CD4-positive, alpha-beta T cell (primary cell): Measurements from ENCODE around the gene TMEM256. TPM values are rescaled to one million over a fixed set of nuclear protein-coding genes. Genes with fewer than 3 reads are reported as not detected.

Experiments
- ATAC-seq: fragments of 200-7000 bp; cut with Tn5 transposase; one replicate; pipeline ENCODE4 v1.10.0; 2022; ENCODE audit warnings: mild to moderate bottlenecking; ENCODE audit not compliant: poor library complexity
- CTCF ChIA-PET: fragments of 350-600 bp; sonication (Branson Sonifier 250); formaldehyde crosslinking; loops from one replicate; lab custom pipeline; 2021; ENCODE audit warnings: antibody characterized with exemption, inconsistent platforms; lab: Charles Lee
- POLR2A ChIA-PET: fragments of 350-600 bp; sonication (Branson Sonifier 250); formaldehyde crosslinking; loops from one replicate; lab custom pipeline; 2021; ENCODE audit warnings: antibody characterized with exemption, inconsistent platforms; lab: Charles Lee
- DNase-seq, 14 experiments: peaks; one replicate each; pipeline ENCODE4 v3.0.0-alpha.2; 2013 to 2020; ENCODE audit warnings: mixed read lengths in 2 of 14
- H3K27ac ChIP-seq, 2 donors: one replicate each; pipeline versions ENCODE4 v1.5.1 to v1.7.0; 2013; ENCODE audit warnings: low read length in 2 of 2, low read depth in 1 of 2, mild to moderate bottlenecking in 1 of 2
- H3K27me3 ChIP-seq, 2 experiments: 1 replicate in 1 of 2; 2 replicates in 1 of 2; pipeline versions ENCODE4 v1.6.1 to v1.7.0; 2013; ENCODE audit warnings: low read length in 2 of 2, control low read depth in 1 of 2, mild to moderate bottlenecking in 1 of 2, moderate library complexity in 1 of 2; ENCODE audit not compliant: insufficient read depth in 2 of 2, control insufficient read depth in 1 of 2
- H3K36me3 ChIP-seq: one replicate; pipeline ENCODE4 v1.6.1; 2013; ENCODE audit warnings: low read length, control low read depth; ENCODE audit not compliant: insufficient read depth
- H3K4me1 ChIP-seq: one replicate; pipeline ENCODE4 v1.6.1; 2013; ENCODE audit warnings: low read length, control low read depth; ENCODE audit not compliant: insufficient read depth
- H3K4me3 ChIP-seq: one replicate; pipeline ENCODE4 v1.5.1; 2013; ENCODE audit warnings: mild to moderate bottlenecking, low read length, moderate library complexity
- H3K9me3 ChIP-seq, 2 experiments: 1 replicate in 1 of 2; 2 replicates in 1 of 2; pipeline versions ENCODE4 v1.6.1 to v1.7.0; 2013; ENCODE audit warnings: low read length in 2 of 2, mild to moderate bottlenecking in 2 of 2, control low read depth in 1 of 2, moderate library complexity in 1 of 2; ENCODE audit not compliant: control insufficient read depth in 1 of 2, insufficient read depth in 1 of 2
- H3K27ac Mint-ChIP-seq: one replicate; pipeline ENCODE4 v1.8.0; 2020; ENCODE audit warnings: mixed read lengths
- H3K27me3 Mint-ChIP-seq: one replicate; pipeline ENCODE4 v1.8.0; 2021; ENCODE audit warnings: mixed read lengths
- H3K36me3 Mint-ChIP-seq: one replicate; pipeline ENCODE4 v1.8.0; 2021; ENCODE audit warnings: low read depth, mixed read lengths
- H3K4me1 Mint-ChIP-seq: one replicate; pipeline ENCODE4 v1.8.0; 2021; ENCODE audit warnings: low read depth, mixed read lengths
- H3K4me3 Mint-ChIP-seq: one replicate; pipeline ENCODE4 v1.8.0; 2020; ENCODE audit warnings: mild to moderate bottlenecking, mixed read lengths
- H3K9me3 Mint-ChIP-seq: one replicate; pipeline ENCODE4 v1.8.0; 2020; ENCODE audit warnings: mixed read lengths
- intact Hi-C, 2 experiments: fragments of 100-400 bp; cut with DNase I in 1 of 2; cut with micrococcal nuclease in 1 of 2; formaldehyde crosslinking; loops; one replicate each; pipeline versions ENCODE4 v1.15.1 to v1.9.0; 2023 to 2025; cut with DNase I, micrococcal nuclease
- total RNA-seq, 174 experiments: library from RNA in 2 of 174; stranded (reverse) in 2 of 174; gene quantifications; one replicate each; pipeline ENCODE4 v1.2.3 and lab custom pipeline; 2021 to 2026
- TF ChIP-seq, protein P1 (sequence below): fragments of 200-600 bp; IDR thresholded peaks from one replicate; pipeline ENCODE4 v1.8.0; 2022; ENCODE audit warnings: antibody characterized with exemption, mild to moderate bottlenecking

TMEM256 gene
- total RNA-seq, 2 experiments from 2014 or later: 29.0 to 29.4 TPM

GRCh38 chr17:7444682-7445618 lies 41.1 kb upstream of the TMEM256 start, which contains the start of gene CHRNB1:
Gene CHRNB1, plus strand, starts transcription at chr17:7445061. Its CDS starts 67 bp downstream, at chr17:7445128.
- H3K4me1 ChIP-seq: peaks cover 37% of the 10 kb centered on the region
- peaks cover 0 to 28% of the 10 kb centered on the region in 2 experiments for H3K9me3 ChIP-seq
- peak; percentile 11 for ATAC-seq
- no peaks in the 10 kb centered on the region for H3K36me3 Mint-ChIP-seq
- ChIA-PET CTCF (interaction anchor here (1.1 to 1.4 kb wide), 4 partner anchors 8 to 149 kb away, joined by 3 to 5 read pairs (median 4); no protein-coding TSS in a partner anchor), POLR2A (interaction anchor here (1.1 to 4.0 kb wide), 7 partner anchors 9 to 115 kb away, joined by 4 to 25 read pairs (median 6); partner anchors contain the start of genes PLSCR3, POLR2A, SLC35G6 and ZBTB4)
- no peaks in the 10 kb centered on the region for H3K36me3 ChIP-seq
- H3K9me3 Mint-ChIP-seq: no peaks in the 10 kb centered on the region
- no peak within 1 kb of the TSS for H3K27ac Mint-ChIP-seq
- peaks cover 67 to 73% of the 10 kb centered on the region in 2 experiments for H3K27me3 ChIP-seq
- peak within 1 kb of the TSS; percentile 37 for H3K4me3 ChIP-seq
- peaks cover 29% of the 10 kb centered on the region for H3K4me1 Mint-ChIP-seq
- intact Hi-C loops: no loop called here
- DNase-seq: peak in 3 of 14 experiments; percentile 15 to 56 (median 43)
- H3K27ac ChIP-seq: no peak within 1 kb of the TSS
- TF ChIP-seq, protein P1, sequence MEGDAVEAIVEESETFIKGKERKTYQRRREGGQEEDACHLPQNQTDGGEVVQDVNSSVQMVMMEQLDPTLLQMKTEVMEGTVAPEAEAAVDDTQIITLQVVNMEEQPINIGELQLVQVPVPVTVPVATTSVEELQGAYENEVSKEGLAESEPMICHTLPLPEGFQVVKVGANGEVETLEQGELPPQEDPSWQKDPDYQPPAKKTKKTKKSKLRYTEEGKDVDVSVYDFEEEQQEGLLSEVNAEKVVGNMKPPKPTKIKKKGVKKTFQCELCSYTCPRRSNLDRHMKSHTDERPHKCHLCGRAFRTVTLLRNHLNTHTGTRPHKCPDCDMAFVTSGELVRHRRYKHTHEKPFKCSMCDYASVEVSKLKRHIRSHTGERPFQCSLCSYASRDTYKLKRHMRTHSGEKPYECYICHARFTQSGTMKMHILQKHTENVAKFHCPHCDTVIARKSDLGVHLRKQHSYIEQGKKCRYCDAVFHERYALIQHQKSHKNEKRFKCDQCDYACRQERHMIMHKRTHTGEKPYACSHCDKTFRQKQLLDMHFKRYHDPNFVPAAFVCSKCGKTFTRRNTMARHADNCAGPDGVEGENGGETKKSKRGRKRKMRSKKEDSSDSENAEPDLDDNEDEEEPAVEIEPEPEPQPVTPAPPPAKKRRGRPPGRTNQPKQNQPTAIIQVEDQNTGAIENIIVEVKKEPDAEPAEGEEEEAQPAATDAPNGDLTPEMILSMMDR: no peak
- H3K4me3 Mint-ChIP-seq: peak within 1 kb of the TSS; percentile 59
- peaks cover 72% of the 10 kb centered on the region for H3K27me3 Mint-ChIP-seq

- peaks cover 0 to 31% of the 10 kb centered on the region in 2 experiments for H3K9me3 ChIP-seq
- H3K9me3 Mint-ChIP-seq: no peaks in the 10 kb centered on the region
- H3K4me3 ChIP-seq: no peak overlapping the region
- DNase-seq (no peak), ATAC-seq (no peak)
- CTCF ChIA-PET: interaction anchor here (1.3 kb wide), 1 partner anchor 88 kb away, joined by 4 read pairs; no protein-coding TSS in a partner anchor
- H3K36me3 Mint-ChIP-seq: no peaks in the 10 kb centered on the region
- POLR2A ChIA-PET: interaction anchor here (0.8 to 4.0 kb wide), 9 partner anchors 9 to 117 kb away, joined by 3 to 25 read pairs (median 6); partner anchors contain the start of genes POLR2A, SLC35G6, TMEM102 and TMEM256
- H3K27ac ChIP-seq: no peak overlapping the region
- peaks cover 79% of the 10 kb centered on the region for H3K27me3 Mint-ChIP-seq
- H3K4me3 Mint-ChIP-seq: peak overlapping the region; percentile 7
- H3K4me1 ChIP-seq: peaks cover 48% of the 10 kb centered on the region
- no peaks in the 10 kb centered on the region for H3K36me3 ChIP-seq
- H3K27me3 ChIP-seq: peaks cover 74 to 85% of the 10 kb centered on the region in 2 experiments
- TF ChIP-seq, protein P1: no peak
- H3K27ac Mint-ChIP-seq: no peak overlapping the region
- intact Hi-C loops: no loop called here
- peaks cover 37% of the 10 kb centered on the region for H3K4me1 Mint-ChIP-seq
Observed at GRCh38 chr17:7443499-7444485, 39.9 kb upstream of the TMEM256 start.
